IPS-NIHi11 (cell line): ENCODE data around the gene CHI3L1.

Source experiments
- DNase-seq: peaks from one replicate; pipeline ENCODE4 v3.0.0; 2012; ENCODE audit warnings: mixed read lengths, low spot score

The CHI3L1 gene

DNA sequence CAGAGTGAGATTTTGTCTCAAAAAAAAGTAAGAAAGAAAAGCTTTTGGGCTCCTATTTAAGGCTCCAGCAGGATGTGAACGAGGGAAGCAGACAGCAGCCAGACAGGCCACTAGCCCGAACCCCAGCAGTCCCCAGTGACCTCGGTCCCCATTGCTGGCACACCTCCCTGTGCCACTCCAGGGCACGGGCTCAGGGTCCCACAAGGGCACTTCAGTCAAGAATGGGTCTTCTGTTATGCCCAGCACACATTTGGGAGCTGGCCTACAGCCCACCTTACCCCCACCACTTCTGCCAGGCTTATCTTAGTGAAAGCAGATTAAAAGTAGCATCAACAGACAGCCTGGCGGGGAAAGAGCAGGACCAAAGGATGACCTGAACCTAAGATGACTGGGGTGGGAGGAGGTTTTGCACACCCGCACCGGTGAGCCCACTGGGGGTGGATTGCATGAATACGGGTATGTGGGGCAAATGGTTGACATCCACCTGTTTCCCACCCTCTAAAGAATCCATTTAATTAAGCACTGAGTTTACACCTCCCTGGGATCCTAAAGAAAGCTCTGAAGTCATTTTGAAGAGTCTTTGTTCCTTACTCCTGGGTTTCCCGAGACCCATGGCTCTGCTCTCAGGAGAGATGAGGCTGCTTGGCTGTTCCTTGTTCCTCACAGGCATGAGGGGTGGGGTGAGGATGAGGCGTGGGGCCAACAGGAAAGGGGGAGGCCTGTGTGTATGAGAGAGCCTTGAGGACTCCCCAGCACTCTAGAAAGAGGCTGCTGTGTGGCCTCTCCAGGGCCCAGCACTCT lies 4.7 kb downstream of the CHI3L1 start:
- DNase-seq: no peak

- no peak for DNase-seq
Measured at GRCh38 chr1:203180611-203181330, 5.7 kb downstream of the CHI3L1 start.

DNA sequence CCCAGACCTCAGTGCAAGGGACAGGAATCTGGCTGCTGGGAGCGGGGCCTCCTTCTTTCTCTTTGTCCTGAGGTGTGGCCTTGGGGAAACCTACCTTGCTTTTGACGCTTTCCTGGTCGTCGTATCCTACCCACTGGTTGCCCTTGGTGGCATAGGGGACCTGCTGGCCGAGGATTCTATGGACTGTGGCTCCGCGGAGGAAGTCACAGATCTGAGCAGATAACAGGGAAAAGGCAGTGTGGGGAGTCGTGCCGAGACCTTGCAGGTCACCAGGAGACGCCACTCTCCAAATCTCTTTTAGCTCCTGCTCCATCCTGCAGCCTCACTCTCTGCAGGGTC lies 6.9 kb downstream of the CHI3L1 start:
- DNase-seq: no peak

- no peak for DNase-seq
Measured at GRCh38 chr1:203178821-203179666, 7.5 kb downstream of the CHI3L1 start.

- peak; percentile 60 for DNase-seq
Measured at GRCh38 chr1:203178083-203178482, 8.4 kb downstream of the CHI3L1 start.

DNA sequence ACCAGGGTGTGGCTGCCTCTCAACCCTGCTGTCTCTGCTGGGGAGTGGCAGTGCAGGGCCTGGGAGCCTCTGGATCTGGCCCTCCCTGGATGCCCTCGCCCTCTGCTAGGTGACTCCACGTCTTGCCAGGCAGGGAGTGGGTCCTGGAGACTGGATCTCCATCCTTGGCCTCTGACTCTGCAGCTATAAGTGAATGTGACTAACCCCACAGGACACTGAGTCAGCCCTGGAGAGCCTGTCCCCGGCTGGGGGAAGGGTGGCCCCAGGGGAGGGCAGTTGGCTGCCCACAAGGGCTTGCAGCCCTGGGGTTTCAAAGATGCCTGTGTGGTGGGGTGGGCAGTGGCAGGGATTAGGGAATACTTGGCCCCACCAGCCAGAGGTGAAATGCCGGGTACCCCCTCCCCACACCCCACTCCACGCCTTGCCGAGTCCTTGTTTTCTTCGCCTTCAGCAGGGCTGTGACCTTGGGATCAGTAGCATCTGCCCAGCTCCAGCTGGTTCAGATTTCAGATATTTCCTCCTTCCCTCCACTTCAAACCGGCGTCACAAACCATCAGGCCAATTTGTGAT lies 8.9 kb downstream of the CHI3L1 start:
- DNase-seq: no peak

DNA sequence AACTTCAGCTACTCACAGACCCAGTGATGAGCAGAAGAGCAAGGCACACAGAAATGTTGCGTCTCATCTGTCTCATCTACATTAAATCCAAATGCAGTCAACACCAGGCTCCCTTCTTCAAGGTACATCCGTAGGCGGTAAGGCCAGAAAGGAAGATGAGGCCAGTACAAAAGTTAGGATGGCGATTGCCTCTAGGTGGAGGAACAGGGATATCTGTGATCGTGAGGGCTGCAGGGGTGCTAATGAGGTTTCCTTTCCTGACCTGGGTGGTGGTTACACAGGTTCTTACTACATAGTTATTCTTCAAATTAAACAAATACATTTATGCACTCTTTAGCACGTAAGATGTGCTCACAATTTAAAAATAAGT lies 9.5 kb downstream of the CHI3L1 start:
- no peak for DNase-seq

GRCh38 chr1:203176273-203177035 lies 10.1 kb downstream of the CHI3L1 start:
- DNase-seq: no peak

- DNase-seq: no peak
Measured at GRCh38 chr1:203175827-203176241, 10.7 kb downstream of the CHI3L1 start.

DNA sequence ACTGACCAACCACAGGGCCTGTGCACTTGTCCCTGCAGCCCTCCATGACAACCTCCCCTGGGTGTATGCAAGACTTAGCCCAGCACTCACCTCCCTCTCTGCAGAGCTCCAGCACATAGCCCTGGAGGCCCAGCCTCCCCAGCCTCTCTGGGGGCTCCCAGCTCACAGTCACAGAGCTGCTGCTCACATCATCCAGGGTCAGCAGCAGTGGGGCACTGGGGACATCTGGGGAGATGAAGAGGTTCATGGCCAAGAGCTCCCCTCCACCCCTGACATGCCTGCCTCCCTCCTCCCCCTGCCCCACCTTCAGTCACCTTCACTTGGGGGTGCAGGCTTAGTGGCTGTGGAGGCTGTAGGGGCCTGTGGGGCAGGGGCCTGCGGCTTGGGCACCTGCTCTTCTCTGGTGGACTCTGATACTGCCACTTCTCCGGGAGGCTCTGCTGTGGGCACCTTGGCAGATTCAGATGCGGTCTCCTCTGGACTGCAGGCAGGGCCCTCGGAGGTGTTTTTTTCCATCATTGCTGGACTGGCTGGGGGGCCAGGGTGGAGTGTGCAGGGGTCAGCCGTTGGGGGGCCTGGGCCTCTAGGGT lies 11.2 kb downstream of the CHI3L1 start, which contains the start of gene MYBPH:
Gene MYBPH (minus strand): TSS at position 590 of the 590 bp plus-strand sequence. CDS start 71 bp downstream, at position 519.
- DNase-seq: no peak

- DNase-seq: no peak
Measured at GRCh38 chr1:203174324-203174985, 12.0 kb downstream of the CHI3L1 start.

DNA sequence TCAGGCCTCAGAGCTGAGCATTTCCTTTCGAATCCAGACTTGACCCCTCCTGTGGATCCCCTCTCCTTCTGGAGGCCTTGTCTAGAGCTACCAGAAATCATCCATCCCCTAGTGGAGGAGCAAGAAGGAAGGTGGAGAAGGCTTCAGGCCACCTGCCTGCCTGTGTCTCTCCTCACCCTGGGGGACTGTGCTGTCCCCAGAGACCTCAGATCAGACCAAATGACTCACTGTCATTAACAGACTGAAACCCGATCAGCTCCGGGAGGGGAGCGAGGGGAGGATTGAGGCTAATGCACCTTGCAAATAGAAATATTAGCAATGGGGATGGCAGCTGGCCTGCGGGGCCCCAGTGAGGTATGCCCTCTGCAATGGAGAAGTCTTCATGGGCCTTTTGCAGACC lies 12.9 kb downstream of the CHI3L1 start:
- DNase-seq: no peak

DNA sequence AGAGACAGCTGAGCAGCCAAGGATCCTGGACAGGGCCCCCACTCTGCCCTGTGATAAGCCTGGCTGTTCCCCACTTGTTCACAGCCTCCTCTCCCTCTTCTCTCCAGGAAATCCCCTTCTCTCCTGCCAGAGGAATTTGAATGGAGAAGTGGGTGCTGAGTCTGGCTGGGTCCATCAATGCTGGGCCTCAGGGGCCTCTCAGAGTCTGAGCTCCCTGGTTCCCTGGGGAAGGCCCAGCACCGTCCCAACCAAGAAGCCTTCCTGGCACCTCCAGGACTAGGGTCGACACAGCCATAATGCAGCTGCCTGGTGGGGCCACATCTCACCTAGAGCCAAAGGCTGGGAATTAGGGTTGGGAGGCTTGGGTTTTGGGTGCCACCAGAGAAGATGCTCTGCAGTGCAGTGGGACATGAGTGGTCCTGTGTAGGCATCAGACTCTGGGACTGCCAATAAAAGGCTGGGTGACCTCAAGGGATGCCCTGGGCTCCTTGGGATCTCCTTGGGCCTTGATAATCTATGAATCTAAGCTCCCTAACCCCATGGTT lies 13.4 kb downstream of the CHI3L1 start:
- DNase-seq: no peak

- peak; percentile 92 for DNase-seq
Measured at GRCh38 chr1:203172184-203173010, 14.1 kb downstream of the CHI3L1 start.

DNA sequence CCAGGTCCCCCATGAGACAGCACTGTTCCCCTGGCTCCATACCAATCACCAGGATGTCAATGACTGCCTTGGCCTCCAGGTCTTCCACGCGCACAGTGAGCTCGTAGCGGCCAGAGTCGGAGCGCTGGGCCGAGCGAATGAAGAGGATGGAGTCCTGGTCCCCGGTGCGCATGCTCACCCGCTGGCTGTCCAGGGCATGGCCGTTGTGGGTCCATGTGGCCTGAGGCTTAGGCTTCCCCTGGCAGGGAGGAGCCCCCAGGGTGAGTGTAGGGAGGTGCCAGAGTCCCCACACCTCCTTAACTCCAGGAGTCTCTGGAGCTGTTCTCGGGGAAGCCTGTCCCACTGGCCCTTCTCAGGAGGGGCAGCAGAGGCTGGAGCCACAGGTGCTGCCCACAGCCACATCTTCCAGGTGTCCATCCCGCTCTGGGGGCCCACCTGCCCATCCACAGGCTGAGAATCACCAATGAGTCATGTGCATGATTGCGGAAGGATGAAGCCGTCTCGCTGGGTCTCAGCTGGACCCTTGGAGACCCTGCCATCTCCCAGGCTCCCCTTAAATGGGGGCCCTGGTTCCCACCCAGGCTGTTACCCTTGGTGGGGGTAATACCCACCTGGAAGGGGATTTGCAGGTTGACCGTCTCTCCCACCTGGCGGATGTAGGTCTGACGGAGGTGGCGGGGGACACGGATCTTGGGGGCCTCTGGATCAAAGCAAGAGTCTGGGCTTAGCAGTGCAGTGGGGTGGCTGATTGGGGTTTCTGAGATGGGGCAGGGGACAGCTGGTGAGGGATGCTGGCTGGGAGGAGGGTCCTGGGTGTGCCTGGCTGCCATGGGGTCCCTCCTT lies 14.9 kb downstream of the CHI3L1 start:
- no peak for DNase-seq

GRCh38 chr1:203170625-203171330 lies 15.7 kb downstream of the CHI3L1 start:
- no peak for DNase-seq

- DNase-seq: no peak
Measured at GRCh38 chr1:203169770-203170520, 16.6 kb downstream of the CHI3L1 start.
